ENCODE data around the gene ZNF574. TPM values are rescaled to one million over a fixed set of nuclear protein-coding genes. Genes with fewer than 3 reads are reported as not detected.

Gene ZNF574
- polyA plus RNA-seq, 1 donor (not counting 4 experiments of a cell fraction or from before 2014, with no cell fraction given) = 6.8 TPM

DNA sequence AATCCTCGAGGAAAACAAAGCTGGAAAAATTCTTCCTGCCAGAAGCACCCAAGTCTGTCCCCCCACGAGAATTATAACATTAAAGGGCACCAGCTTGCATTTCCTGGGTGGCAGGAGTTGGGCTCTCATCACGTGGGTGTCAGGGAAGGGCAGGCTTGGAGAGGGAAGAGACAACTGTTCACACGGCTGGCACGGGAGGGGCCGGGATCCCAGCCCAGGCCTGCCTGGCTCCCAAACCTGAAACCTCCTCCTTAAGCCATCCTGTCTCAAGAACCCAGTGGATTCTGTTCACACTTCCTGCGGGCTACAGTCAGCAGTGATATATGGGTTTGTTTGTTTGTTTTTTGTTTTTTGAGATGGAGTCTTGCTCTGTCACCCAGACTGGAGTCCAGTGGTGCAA, 18.1 kb upstream of the ZNF574 start:
- no peaks in the 10 kb centered on the region for H3K36me3 ChIP-seq (ENCODE audit: control insufficient read depth in 2 of 2, extremely low read depth in 1 of 2, insufficient read depth in 2 of 2, low read length in 2 of 2)
- no peak for FAIRE-seq

DNA sequence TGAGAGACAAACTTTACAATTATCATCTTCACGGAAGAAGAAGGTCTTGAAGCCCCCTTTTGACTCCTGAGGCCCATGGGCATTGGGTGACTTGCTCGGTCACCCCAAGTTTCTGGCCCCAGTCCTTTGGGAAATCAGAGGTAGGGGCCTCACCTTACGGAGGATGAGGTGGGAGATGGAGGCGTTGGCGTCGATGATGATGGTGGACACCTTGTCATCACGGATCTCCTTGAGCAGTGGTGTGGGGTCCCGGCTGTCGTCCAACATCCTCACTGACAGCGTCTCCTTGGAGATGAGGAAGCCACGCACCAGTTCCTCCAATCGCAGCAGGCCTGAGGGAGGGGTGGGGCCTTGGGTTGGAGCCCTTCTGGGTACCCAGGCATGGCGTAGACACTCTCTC, 16.8 kb upstream of the ZNF574 start:
- H4K20me1 ChIP-seq (ENCODE audit: control insufficient read depth, extremely low read depth, insufficient read depth, low read length) = no peaks in the 10 kb centered on the region

More for the DNA sequence above, 18.1 kb upstream of the ZNF574 start:
- no peaks in the 10 kb centered on the region for H3K9me1 ChIP-seq (ENCODE audit: control insufficient read depth, extremely low read depth, insufficient read depth, low read length)
- no peaks in the 10 kb centered on the region for H4K20me1 ChIP-seq (ENCODE audit: control insufficient read depth, extremely low read depth, insufficient read depth, low read length)
- TF ChIP-seq EZH2 (IDR thresholded peaks at IDR 0.05; ENCODE audit: low read length) (no peak), CTCF (optimal IDR thresholded peaks at IDR 0.05 in 1 of 3, IDR thresholded peaks at IDR 0.05 in 1 of 3, conservative IDR thresholded peaks at IDR 0.05 in 1 of 3; ENCODE audit: extremely low read depth in 1 of 3, insufficient read depth in 2 of 3, low read length in 3 of 3) (no peak)
- DNase-seq (ENCODE audit: low read depth, low spot score) = no peak
- peak overlapping the region; percentile 33 for H2AFZ ChIP-seq (ENCODE audit: control insufficient read depth, low read length)
- peaks cover 11% of the 10 kb centered on the region for H3K4me1 ChIP-seq (ENCODE audit: control insufficient read depth, extremely low read depth, insufficient read depth, low read length)
- no peaks in the 10 kb centered on the region for H3K9me3 ChIP-seq (ENCODE audit: control insufficient read depth, low read depth, low read length)
- H3K79me2 ChIP-seq (ENCODE audit: control insufficient read depth, insufficient read depth, low read length) = no peaks in the 10 kb centered on the region
- H3K9ac ChIP-seq (ENCODE audit: control insufficient read depth, extremely low read depth, insufficient read depth, low read length) = no peak overlapping the region
- dilution Hi-C loops (cut with MboI; ENCODE audit: extremely low pct_ligation_motif_present, low sequenced_read_pairs) = no loop called here
- no peak overlapping the region for H3K4me3 ChIP-seq (ENCODE audit: control insufficient read depth in 2 of 3, extremely low read depth in 1 of 3, insufficient read depth in 2 of 3, low read depth in 1 of 3, low read length in 3 of 3)
- no peak overlapping the region for H3K27ac ChIP-seq (ENCODE audit: control insufficient read depth, insufficient read depth, low read length)
- no peaks in the 10 kb centered on the region for H3K27me3 ChIP-seq (ENCODE audit: control insufficient read depth, extremely low read depth, insufficient read depth, low read length)
- peak overlapping the region; percentile 19 for H3K4me2 ChIP-seq (ENCODE audit: control insufficient read depth, extremely low read depth, insufficient read depth, low read depth, low read length)

DNA sequence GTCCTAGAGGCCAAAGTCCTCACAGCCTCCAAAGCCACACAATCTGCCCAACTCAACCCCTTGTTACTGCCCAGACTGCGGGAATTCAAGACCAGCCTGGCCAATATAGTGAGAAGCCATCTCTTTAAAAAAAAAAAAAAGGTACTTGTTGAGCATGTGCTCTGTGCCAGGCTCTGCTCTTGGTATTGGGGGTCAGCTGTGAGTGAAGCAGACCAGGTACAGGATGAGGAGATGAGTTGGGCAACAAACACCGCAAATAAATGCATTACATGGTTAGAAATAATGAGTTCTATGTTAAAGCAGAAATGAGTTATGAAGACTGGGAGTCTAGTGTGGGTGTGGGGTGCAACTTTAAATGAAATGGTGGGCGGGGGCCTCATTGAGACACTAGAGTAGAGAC, 15.8 kb upstream of the ZNF574 start:
- TF ChIP-seq CTCF (optimal IDR thresholded peaks at IDR 0.05 in 1 of 3, IDR thresholded peaks at IDR 0.05 in 1 of 3, conservative IDR thresholded peaks at IDR 0.05 in 1 of 3; ENCODE audit: extremely low read depth in 1 of 3, insufficient read depth in 2 of 3, low read length in 3 of 3) = no peak
- H3K9me3 ChIP-seq (ENCODE audit: control insufficient read depth, low read depth, low read length) = no peaks in the 10 kb centered on the region
- H4K20me1 ChIP-seq (ENCODE audit: control insufficient read depth, extremely low read depth, insufficient read depth, low read length) = no peaks in the 10 kb centered on the region
- no peaks in the 10 kb centered on the region for H3K36me3 ChIP-seq (ENCODE audit: control insufficient read depth in 2 of 2, extremely low read depth in 1 of 2, insufficient read depth in 2 of 2, low read length in 2 of 2)
- FAIRE-seq (no peak), DNase-seq (ENCODE audit: low read depth, low spot score) (no peak)
- no peak overlapping the region for H3K4me2 ChIP-seq (ENCODE audit: control insufficient read depth, extremely low read depth, insufficient read depth, low read depth, low read length)
- H3K79me2 ChIP-seq (ENCODE audit: control insufficient read depth, insufficient read depth, low read length) = no peaks in the 10 kb centered on the region
- H2AFZ ChIP-seq (ENCODE audit: control insufficient read depth, low read length) = no peak overlapping the region
- dilution Hi-C loops (cut with MboI; ENCODE audit: extremely low pct_ligation_motif_present, low sequenced_read_pairs) = no loop called here
- no peak overlapping the region for H3K4me3 ChIP-seq (ENCODE audit: control insufficient read depth in 2 of 3, extremely low read depth in 1 of 3, insufficient read depth in 2 of 3, low read depth in 1 of 3, low read length in 3 of 3)
- no peak overlapping the region for H3K9ac ChIP-seq (ENCODE audit: control insufficient read depth, extremely low read depth, insufficient read depth, low read length)
- no peak overlapping the region for H3K27ac ChIP-seq (ENCODE audit: control insufficient read depth, insufficient read depth, low read length)
- no peaks in the 10 kb centered on the region for H3K4me1 ChIP-seq (ENCODE audit: control insufficient read depth, extremely low read depth, insufficient read depth, low read length)
- no peaks in the 10 kb centered on the region for H3K9me1 ChIP-seq (ENCODE audit: control insufficient read depth, extremely low read depth, insufficient read depth, low read length)
- H3K27me3 ChIP-seq (ENCODE audit: control insufficient read depth, extremely low read depth, insufficient read depth, low read length) = no peaks in the 10 kb centered on the region

More for the DNA sequence above, 16.8 kb upstream of the ZNF574 start:
- Histone ChIP-seq H3K36me3 (ENCODE audit: control insufficient read depth in 2 of 2, extremely low read depth in 1 of 2, insufficient read depth in 2 of 2, low read length in 2 of 2) (no peaks in the 10 kb centered on the region), H3K79me2 (ENCODE audit: control insufficient read depth, insufficient read depth, low read length) (no peaks in the 10 kb centered on the region), H3K27me3 (ENCODE audit: control insufficient read depth, extremely low read depth, insufficient read depth, low read length) (no peaks in the 10 kb centered on the region), H3K27ac (ENCODE audit: control insufficient read depth, insufficient read depth, low read length) (no peak overlapping the region), H2AFZ (ENCODE audit: control insufficient read depth, low read length) (no peak overlapping the region), H3K9me3 (ENCODE audit: control insufficient read depth, low read depth, low read length) (no peaks in the 10 kb centered on the region), H3K9ac (ENCODE audit: control insufficient read depth, extremely low read depth, insufficient read depth, low read length) (no peak overlapping the region), H3K4me3 (ENCODE audit: control insufficient read depth in 2 of 3, extremely low read depth in 1 of 3, insufficient read depth in 2 of 3, low read depth in 1 of 3, low read length in 3 of 3) (no peak overlapping the region), H3K4me1 (ENCODE audit: control insufficient read depth, extremely low read depth, insufficient read depth, low read length) (no peaks in the 10 kb centered on the region), H3K4me2 (ENCODE audit: control insufficient read depth, extremely low read depth, insufficient read depth, low read depth, low read length) (no peak overlapping the region), H3K9me1 (ENCODE audit: control insufficient read depth, extremely low read depth, insufficient read depth, low read length) (no peaks in the 10 kb centered on the region)
- FAIRE-seq (no peak), DNase-seq (ENCODE audit: low read depth, low spot score) (no peak)
- no peak for TF ChIP-seq EZH2 (IDR thresholded peaks at IDR 0.05; ENCODE audit: low read length)
- dilution Hi-C loops (cut with MboI; ENCODE audit: extremely low pct_ligation_motif_present, low sequenced_read_pairs) = no loop called here

Data from keratinocyte (primary cell).